ENCODE results near the gene ANAPC5.

The ANAPC5 gene

DNA sequence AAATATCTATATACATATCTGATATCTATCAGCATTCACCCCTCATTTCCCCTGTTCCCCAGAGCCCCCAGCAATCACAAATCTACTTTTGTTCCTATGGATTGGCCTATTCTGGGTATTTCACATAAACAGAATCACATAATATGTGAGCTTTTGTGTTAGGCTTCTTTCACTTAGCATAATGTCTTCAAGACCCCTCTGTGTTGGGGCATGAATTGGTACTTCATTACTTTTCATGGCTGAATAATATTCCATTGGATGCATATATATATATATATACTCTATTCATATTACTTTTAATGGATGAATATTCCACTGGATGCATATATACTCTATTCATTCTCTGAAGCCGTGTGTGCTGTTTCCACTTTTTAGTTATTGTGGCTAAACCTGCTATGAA is 84.4 kb downstream of the ANAPC5 start:
- no peak for TF ChIP-seq CTCF (IDR thresholded peaks at IDR 0.05)

- no peak for TF ChIP-seq CTCF (IDR thresholded peaks at IDR 0.05)
Observed at GRCh38 chr12:121264951-121265515, 87.2 kb downstream of the ANAPC5 start.

DNA sequence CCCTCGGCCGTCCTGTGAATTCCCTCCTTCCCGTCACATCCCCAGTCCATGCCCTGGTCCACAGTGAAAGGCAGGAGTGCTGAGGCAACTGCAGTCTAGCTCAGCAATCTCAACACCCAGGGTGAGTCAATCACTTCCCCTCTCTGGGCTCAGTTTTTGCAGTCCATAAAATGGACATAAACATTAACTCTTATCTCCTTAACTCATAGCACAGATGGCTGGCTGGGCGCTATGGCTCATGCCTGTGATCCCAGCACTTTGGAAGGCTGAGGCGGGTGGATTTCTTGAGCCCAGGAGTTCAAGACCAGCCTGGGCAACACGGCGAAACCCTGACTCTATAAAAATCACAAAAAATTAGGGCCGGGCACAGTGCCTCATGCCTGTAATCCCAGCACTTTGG is 88.1 kb downstream of the ANAPC5 start:
- TF ChIP-seq CTCF (IDR thresholded peaks at IDR 0.05), result no peak

DNA sequence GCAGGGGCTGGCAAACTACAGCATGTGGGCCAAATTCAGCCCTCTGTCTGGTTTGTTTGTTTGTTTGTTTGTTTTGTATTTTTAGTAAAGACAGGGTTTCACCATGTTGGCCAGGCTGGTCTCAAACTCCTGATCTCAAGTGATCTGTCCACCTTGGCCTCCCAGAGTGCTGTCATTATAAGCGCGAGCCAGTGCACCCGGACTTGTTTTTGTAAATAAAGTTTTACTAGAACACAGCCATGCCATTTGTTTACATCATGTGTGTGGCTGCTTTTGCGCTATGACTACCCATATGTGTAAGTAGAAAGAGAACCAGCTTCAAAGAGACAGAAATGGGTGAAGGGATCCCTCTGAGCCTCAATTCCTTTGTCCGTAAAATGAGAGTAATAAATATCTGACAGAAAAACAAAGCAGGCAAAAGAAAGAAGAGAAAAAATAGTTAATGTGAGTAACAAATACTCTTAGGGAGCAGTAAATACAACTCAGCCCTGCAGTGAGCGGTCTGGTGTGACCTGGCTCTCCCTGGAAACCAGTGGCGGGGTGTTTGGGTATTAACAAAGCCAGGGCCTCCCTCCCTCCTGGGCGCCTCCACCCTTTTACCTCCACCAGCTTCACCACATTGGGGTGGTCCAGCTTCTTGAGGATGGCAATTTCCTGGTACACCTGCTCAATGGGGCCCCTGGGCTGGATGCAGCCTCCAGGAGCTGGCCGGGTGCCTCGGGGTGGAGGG is 88.8 kb downstream of the ANAPC5 start:
- TF ChIP-seq CTCF (IDR thresholded peaks at IDR 0.05), result no peak

- TF ChIP-seq CTCF (IDR thresholded peaks at IDR 0.05), result no peak
Observed at GRCh38 chr12:121261398-121261797, 90.8 kb downstream of the ANAPC5 start.

DNA sequence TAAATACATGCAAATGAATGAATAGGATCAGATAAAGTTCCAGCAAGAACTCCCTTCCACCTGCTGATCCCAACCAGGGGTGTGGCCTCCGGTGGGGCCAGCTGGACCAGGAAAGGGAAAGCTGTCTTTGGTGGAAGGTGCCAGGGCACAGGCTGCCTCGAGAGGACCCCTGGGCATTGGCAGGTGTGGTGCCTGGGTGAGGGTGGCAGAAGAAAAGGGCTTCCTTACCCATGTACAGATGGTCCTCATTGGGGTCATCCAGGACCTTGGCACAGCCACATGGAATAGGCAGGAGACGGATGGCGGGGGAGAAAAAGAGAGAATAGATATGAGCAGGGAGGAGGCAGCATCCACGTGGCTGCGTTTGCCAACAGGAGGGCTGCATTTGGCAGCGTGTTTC is 92.1 kb downstream of the ANAPC5 start:
- no peak for TF ChIP-seq CTCF (IDR thresholded peaks at IDR 0.05)

- TF ChIP-seq CTCF (IDR thresholded peaks at IDR 0.05), result no peak
Observed at GRCh38 chr12:121259074-121259473, 93.1 kb downstream of the ANAPC5 start.
